Hematopoietic multipotent progenitor cell treated with erythropoietin and hydrocortisone succinate and interleukin-3 and kit ligand, for 17 days (in vitro differentiated cells): Measurements from ENCODE around the gene ADGRV1.
"Not testable (repeated sequence)": the region's sequence is repeated elsewhere in the genome, so short reads cannot be mapped to it uniquely, and the experiment has no call there.

Experiments
- DNase-seq: peaks from one replicate; pipeline ENCODE4 v3.0.0-alpha.2; 2015; ENCODE audit warnings: low spot score

The ADGRV1 gene

GRCh38 chr5:90655423-90655822 lies 96.8 kb downstream of the ADGRV1 start:
- no peak for DNase-seq

GRCh38 chr5:90657030-90657429 lies 98.4 kb downstream of the ADGRV1 start:
- DNase-seq, result no peak

GRCh38 chr5:90657788-90658187 lies 99.2 kb downstream of the ADGRV1 start:
- no peak for DNase-seq

- peak; percentile 8 for DNase-seq
These were observed 100.0 kb downstream of the ADGRV1 start for GRCh38 chr5:90658620-90659019.

DNA sequence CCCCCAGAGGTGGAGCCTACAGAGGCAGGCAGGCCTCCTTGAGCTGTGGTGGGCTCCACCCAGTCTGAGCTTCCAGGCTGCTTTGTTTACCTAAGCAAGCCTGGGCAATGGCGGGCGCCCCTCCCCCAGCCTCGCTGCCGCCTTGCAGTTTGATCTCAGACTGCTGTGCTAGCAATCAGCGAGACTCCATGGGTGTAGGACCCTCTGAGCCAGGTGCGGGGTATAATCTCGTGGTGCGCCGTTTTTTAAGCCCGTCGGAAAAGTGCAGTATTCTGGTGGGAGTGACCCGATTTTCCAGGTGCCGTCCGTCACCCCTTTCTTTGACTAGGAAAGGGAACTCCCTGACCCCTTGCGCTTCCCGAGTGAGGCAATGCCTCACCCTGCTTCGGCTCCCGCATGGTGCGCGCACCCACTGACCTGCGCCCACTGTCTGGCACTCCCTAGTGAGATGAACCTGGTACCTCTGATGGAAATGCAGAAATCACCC lies 109.5 kb downstream of the ADGRV1 start:
- DNase-seq, result not testable (repeated sequence)

GRCh38 chr5:90675222-90675621 lies 116.6 kb downstream of the ADGRV1 start:
- no peak for DNase-seq

DNA sequence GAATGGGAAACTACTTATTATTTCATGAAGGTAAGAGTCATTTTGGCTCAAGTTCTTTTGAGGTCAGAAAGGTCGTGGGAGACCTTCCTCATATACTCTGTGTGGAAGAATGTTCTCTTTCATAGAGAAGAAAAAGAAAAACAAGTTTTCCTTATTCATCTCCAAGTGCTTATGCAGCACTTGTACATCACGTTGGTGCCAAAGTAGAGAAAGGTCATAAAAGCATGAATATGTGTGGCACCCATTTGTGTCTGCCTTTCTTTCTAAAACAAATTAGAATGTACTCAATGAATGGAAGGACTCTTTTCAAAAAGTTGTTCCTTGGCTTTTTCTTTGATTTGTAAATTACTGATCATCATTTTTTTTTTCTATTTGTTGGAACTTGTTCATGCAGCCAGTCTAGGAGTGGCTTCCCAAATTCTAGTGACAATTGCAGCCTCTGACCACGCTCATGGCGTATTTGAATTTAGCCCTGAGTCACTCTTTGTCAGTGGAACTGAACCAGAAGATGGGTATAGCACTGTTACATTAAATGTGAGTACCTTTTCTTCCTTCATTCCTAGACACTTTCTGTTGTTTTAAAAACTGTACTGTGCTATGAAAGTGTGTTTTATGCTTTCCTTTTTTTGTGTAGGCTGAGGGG lies 122.4 kb downstream of the ADGRV1 start:
- DNase-seq, result no peak

DNA sequence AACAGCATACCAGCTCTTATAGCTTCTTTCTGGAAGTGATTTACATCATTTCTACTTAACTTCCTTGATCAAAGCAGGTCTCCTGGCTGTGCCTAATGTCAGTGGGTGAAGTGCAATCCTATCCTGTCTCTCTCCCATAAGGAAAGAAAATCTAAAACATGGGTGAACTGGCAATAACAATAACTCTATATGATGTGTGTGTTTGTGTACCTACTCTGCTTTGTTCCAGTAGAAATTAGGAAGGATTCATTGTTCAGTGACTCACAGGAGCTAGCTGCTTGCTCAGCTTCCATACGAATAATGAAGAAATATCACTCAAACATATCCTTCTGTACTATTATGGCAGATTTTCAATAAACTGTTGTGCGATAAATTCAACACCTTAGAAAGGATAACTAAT lies 123.7 kb downstream of the ADGRV1 start:
- DNase-seq, result no peak

DNA sequence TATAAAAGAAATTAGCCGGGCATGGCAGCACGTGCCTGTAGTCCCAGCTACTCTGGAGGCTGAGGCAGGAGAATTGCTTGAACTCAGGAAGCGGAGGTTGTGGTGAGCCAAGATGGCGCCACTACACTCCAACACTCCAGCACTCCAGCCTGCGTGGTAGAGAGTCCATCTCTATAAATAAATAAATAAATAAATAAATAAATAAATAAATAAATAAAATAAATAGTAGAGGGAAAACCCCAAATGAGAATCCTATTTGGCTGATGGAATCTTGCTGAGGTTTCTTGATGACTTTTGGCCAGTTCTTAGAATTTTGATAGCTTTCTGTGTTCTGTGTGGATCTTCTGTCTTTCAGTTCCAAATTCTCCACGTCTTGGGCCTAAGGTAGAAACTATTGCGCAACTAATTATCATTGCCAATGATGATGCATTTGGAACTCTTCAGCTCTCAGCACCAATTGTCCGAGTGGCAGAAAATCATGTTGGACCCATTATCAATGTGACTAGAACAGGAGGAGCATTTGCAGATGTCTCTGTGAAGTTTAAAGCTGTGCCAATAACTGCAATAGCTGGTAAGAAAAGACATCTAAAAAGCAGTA lies 126.9 kb downstream of the ADGRV1 start:
- DNase-seq, result no peak

DNA sequence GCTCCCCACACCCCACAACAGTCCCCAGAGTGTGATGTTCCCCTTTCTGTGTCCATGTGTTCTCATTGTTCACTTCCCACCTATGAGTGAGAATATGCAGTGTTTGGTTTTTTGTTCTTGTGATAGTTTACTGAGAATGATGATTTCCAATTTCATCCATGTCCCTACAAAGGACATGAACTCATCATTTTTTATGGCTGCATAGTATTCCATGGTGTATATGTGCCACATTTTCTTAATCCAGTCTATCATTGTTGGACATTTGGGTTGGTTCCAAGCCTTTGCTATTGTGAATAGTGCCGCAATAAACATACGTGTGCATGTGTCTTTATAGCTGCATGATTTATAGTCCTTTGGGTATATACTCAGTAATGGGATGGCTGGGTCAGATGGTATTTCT lies 127.8 kb downstream of the ADGRV1 start:
- DNase-seq, result not testable (repeated sequence)

- not testable (repeated sequence) for DNase-seq
These were observed 128.9 kb downstream of the ADGRV1 start for GRCh38 chr5:90687458-90687857.

GRCh38 chr5:90689064-90689463 lies 130.5 kb downstream of the ADGRV1 start:
- DNase-seq, result no peak

GRCh38 chr5:90690307-90690706 lies 131.7 kb downstream of the ADGRV1 start:
- DNase-seq, result no peak

DNA sequence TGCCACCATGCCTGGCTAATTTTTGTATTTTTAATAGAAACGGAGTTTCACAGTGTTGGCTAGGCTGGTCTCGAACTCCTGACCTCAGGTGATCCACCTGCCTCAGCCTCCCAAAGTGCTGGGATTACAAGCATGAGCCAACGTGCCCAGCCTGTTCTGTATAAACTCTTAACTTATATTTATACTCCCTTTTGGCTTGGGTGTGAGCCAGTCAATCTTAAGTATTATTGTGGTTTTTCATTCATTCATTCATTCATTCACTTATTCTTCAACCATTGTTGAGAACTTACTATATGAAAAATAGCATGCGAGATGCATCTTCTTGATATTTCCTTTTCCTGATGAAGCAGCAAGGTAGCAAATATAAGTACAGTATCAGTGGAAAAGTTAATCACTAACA lies 132.9 kb downstream of the ADGRV1 start:
- DNase-seq, result no peak

DNA sequence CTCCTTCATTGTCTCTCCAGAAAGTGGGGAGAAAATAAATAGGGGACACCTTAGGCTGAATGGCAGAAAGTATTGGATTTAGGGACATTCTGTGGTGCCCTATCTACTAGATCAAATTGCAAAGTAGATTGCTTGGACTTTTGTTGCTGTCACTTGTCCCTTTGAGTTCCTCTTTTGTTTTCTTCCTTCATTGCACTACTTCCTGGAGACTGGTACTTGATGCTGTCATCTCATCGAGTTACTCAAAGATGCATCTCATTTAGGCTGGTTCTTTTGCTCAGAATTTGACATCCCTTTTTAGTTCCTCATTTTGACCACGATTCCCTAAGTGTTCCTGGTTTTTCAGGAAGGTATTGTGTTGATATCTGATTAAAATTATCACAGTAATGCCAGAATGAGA lies 137.6 kb downstream of the ADGRV1 start:
- no peak for DNase-seq

- no peak for DNase-seq
These were observed 141.7 kb downstream of the ADGRV1 start for GRCh38 chr5:90700299-90700698.

- DNase-seq, result no peak
These were observed 145.3 kb downstream of the ADGRV1 start for GRCh38 chr5:90703932-90704331.

- no peak for DNase-seq
These were observed 149.1 kb downstream of the ADGRV1 start for GRCh38 chr5:90707698-90708097.

DNA sequence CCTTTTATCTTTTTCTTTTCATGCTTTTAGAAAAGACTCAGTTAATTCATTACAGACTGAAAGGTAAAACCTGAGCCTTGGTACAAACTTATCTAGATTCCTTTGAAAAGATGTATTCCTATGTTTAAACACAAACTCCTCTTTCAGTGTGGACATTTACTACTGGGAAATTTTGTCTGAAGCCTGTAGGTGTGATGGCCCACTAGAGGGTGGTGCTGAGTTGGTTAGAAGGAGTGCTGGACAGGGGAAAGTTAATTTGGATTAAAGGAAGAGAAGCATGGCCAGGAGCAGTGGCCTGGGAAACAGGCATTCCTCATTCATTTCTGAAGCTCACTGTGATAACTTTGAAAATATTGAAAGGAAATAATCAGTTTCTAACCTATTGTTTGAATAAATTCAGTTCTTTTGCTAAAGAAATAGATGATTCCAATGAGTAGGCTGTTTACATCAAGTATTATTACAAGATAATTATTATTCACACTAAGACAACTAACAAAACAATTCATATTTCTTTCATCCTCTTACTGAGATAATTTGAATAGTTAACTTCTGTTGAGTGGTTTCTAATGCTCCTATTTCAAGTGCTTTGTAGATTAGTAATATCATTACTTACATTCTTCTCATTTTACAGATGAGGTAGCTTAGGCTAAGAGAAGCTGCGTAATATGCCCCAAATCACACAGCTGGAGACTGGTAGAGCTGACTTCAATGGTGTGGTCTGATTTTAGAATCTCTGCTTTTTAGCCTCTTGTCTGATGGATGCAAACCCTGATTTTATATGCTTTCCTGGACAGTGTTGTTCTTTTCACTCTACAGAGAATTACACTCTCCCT lies 150.9 kb downstream of the ADGRV1 start:
- DNase-seq, result peak; percentile 19

GRCh38 chr5:90718387-90718786 lies 159.8 kb downstream of the ADGRV1 start:
- DNase-seq, result no peak

DNA sequence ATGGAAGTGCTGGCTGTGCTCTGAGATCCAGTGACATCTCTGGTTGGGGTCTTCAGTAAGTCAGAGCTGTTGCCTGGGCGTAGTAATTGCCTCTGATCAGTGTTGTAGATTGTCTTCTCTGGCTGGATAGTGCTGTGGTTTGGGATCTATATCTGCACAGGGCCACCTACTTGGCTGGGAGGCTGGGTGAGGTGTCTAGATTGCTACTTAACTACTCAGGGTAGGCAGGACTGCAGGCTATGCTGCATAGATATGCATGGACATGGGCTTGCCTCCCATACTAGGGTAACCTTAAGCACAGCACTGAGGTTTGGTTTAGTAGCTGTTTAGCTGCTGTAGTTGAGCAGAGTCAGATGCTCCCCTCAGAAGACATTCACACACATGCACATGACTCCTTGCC lies 181.0 kb downstream of the ADGRV1 start:
- DNase-seq, result no peak

DNA sequence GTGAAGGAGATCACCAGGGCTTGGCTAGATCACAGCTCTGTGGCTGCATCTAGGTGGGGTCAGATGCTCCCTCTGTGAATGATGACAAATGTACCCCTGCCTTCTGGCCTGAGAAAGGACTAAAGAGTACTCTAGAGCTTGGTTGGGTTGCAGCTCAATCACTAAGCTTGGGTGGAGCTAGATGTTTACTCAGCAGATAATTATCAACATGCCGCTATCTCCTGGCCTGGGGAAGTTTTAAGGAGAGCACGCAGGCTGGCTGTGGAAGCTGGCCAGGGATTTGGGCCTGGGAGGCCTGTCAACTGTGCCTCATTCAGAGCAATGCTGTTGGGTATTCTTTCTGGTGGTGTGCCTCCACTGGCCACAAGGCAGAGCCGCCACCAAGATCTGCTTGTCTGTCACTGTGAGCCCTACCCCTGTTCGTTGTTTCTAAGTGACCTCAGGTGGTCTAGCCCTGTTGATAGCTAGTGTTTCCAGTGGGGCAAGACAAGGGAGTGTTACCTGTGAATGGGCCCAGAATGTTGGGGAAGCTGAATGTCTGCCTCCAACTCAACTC lies 181.7 kb downstream of the ADGRV1 start:
- DNase-seq, result no peak
